ENCODE measurements around the gene ATP5PO. TPM values are rescaled to one million over a fixed set of nuclear protein-coding genes. Genes with fewer than 3 reads are reported as not detected.

The ATP5PO gene
- total RNA-seq, 1 donor from 2014 or later: 100 TPM

DNA sequence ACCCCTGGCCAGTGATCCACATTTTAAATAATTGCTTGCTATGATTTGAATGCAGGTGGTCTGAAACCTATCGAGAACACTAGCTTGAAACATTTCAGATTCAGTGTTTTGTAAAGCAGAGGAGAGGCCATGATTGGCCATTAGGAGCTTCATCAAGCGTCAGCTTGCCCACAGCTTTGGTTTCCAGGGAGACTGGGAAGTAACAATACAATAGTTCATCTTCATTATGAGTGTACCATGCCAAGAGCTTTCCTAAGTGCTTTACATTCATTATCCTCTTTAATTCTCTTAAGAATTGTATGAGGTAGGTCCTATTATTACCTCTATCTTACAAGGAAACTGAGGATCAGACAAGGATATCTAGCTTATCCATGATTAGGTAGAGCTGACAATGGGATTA is 27.7 kb upstream of the ATP5PO start:
- DNase-seq (no peak), ATAC-seq (no peak)
- H3K4me1 ChIP-seq: peaks cover 11% of the 10 kb centered on the region
- no peaks in the 10 kb centered on the region for H3K27me3 ChIP-seq (ENCODE audit: low read depth)
- no peak overlapping the region for H3K27ac ChIP-seq
- TF ChIP-seq, protein P1, sequence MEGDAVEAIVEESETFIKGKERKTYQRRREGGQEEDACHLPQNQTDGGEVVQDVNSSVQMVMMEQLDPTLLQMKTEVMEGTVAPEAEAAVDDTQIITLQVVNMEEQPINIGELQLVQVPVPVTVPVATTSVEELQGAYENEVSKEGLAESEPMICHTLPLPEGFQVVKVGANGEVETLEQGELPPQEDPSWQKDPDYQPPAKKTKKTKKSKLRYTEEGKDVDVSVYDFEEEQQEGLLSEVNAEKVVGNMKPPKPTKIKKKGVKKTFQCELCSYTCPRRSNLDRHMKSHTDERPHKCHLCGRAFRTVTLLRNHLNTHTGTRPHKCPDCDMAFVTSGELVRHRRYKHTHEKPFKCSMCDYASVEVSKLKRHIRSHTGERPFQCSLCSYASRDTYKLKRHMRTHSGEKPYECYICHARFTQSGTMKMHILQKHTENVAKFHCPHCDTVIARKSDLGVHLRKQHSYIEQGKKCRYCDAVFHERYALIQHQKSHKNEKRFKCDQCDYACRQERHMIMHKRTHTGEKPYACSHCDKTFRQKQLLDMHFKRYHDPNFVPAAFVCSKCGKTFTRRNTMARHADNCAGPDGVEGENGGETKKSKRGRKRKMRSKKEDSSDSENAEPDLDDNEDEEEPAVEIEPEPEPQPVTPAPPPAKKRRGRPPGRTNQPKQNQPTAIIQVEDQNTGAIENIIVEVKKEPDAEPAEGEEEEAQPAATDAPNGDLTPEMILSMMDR (IDR thresholded peaks at IDR 0.05): no peak
- H3K36me3 ChIP-seq: no peaks in the 10 kb centered on the region
- intact Hi-C loops (cut with DNase I): no loop called here
- no peak overlapping the region for H3K4me3 ChIP-seq
- H3K9me3 ChIP-seq: peaks cover 2% of the 10 kb centered on the region

DNA sequence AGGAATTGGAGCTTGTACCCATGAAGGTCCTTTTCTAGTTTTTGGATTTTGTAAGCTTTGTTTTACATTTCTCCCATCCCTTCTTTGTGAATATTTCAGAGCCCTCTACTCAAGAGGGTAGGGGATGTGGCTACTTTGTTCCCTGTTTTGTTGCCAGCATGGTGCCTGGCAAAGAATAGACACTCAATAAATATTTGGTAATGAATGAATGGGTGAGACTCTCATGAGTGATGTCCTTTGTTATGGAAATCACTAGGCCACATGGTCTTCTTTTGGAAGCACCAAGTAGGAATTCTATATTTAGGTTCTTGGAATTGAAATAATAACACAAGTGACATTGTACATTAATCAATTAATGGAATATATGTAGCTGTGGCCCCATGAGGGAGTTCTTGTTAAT is 26.8 kb upstream of the ATP5PO start:
- H3K9me3 ChIP-seq: peaks cover 2% of the 10 kb centered on the region
- intact Hi-C loops (cut with DNase I): no loop called here
- H3K27me3 ChIP-seq (ENCODE audit: low read depth): no peaks in the 10 kb centered on the region
- H3K27ac ChIP-seq: no peak overlapping the region
- no peak overlapping the region for H3K4me3 ChIP-seq
- DNase-seq (no peak), ATAC-seq (no peak)
- H3K36me3 ChIP-seq: no peaks in the 10 kb centered on the region
- TF ChIP-seq, protein P1 (IDR thresholded peaks at IDR 0.05): no peak
- peaks cover 5% of the 10 kb centered on the region for H3K4me1 ChIP-seq

DNA sequence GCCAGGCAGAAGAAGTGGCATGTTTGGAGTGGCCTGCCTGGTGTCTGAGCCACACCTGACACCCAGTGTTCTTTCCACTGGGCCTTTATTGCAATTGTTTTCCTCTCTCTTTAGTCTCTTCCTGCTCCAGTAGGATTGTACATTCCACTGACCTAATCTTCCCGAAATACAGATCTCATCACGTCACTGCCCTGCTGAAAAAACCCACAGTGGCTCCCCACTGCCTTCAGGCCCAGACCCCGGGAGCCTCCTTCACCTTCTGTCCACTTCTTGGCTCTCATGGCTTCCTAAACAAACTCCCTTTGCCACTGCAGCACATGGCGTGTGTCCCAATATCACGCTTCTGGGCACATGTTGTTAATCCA is 25.3 kb upstream of the ATP5PO start:
- peaks cover 2% of the 10 kb centered on the region for H3K9me3 ChIP-seq
- H3K27ac ChIP-seq: no peak overlapping the region
- peaks cover 13% of the 10 kb centered on the region for H3K4me1 ChIP-seq
- no peak overlapping the region for H3K4me3 ChIP-seq
- TF ChIP-seq, protein P1 (IDR thresholded peaks at IDR 0.05): no peak
- intact Hi-C loops (cut with DNase I): no loop called here
- no peaks in the 10 kb centered on the region for H3K27me3 ChIP-seq (ENCODE audit: low read depth)
- DNase-seq (no peak), ATAC-seq (no peak)
- H3K36me3 ChIP-seq: no peaks in the 10 kb centered on the region

DNA sequence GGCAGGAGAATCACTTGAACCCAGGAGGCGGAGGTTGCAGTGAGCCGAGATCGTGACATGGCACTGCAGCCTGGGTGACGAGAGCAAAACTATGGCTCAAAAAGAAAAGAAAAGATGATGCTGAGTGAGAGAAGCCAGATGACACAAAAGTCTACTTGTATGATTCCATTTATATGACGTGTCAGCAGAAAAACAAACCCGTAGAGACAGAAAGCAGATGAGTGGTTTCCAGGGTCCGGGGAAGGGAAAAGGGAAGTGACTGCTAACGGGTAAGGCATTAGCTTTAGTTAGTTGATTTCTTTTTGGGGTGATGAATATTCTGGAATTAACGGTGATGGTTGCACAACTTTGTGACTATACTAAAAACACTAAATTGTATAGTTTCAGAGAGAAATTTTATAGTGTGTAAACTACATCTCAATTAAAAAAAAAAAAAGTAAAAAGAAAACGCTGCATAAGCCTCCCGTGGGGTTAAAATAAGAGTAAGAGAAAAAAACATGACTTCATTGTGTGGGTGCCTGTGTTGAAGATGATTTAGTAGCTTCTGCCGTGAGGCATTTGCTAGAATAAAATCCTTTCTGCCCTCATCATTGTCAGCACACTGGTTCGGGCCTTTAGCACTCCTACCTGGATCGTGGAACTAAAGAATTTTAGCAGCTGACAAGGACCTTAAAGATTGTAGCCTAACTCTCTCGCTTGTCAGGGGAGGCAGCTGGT is 24.7 kb upstream of the ATP5PO start:
- no peaks in the 10 kb centered on the region for H3K27me3 ChIP-seq (ENCODE audit: low read depth)
- H3K27ac ChIP-seq: no peak overlapping the region
- H3K4me1 ChIP-seq: peaks cover 13% of the 10 kb centered on the region
- no peaks in the 10 kb centered on the region for H3K36me3 ChIP-seq
- no peak overlapping the region for H3K4me3 ChIP-seq
- TF ChIP-seq, protein P1 (IDR thresholded peaks at IDR 0.05): no peak
- no peak for ATAC-seq
- DNase-seq: no peak
- peaks cover 2% of the 10 kb centered on the region for H3K9me3 ChIP-seq
- intact Hi-C loops (cut with DNase I): no loop called here

DNA sequence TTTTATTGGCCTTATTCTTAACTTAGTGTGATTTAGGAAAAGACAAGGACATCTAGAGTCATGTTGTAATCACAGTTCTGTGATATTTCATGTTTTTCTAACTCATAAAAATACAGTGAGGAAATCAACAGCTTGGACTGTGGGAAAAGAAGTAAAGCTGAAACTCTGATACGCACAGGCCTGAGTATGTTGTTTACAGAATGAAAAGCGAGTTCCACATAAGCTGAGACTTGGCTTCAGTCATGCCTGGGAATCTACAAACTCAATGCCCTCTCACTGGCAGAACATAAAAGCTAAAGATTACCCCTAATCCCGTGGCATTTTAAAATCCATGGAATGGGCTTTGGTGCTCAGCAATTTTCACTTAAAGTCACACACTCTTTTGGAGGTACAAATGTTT is 23.6 kb upstream of the ATP5PO start:
- TF ChIP-seq, protein P1 (IDR thresholded peaks at IDR 0.05): no peak
- ATAC-seq: no peak

More for the DNA sequence above, 23.6 kb upstream of the ATP5PO start:
- no peaks in the 10 kb centered on the region for H3K27me3 ChIP-seq (ENCODE audit: low read depth)
- intact Hi-C loops (cut with DNase I): no loop called here
- H3K4me1 ChIP-seq: peaks cover 13% of the 10 kb centered on the region
- H3K9me3 ChIP-seq: peaks cover 2% of the 10 kb centered on the region
- H3K4me3 ChIP-seq: no peak overlapping the region
- no peaks in the 10 kb centered on the region for H3K36me3 ChIP-seq
- DNase-seq: no peak
- H3K27ac ChIP-seq: no peak overlapping the region

Measured in lower lobe of right lung (tissue), 2 donors.